GM18867 (cell line): ENCODE results near the gene CFAP97D1.
"Not testable (repeated sequence)": the region's sequence is repeated elsewhere in the genome, so short reads cannot be mapped to it uniquely, and the experiment has no call there.

Source experiments
- ATAC-seq: cut with Tn5 transposase; IDR thresholded peaks from one replicate; pipeline ENCODE4 v1.9.1; 2021; ENCODE audit warnings: mild to moderate bottlenecking, moderate library complexity; ENCODE audit not compliant: unreplicated experiment

The CFAP97D1 gene

DNA sequence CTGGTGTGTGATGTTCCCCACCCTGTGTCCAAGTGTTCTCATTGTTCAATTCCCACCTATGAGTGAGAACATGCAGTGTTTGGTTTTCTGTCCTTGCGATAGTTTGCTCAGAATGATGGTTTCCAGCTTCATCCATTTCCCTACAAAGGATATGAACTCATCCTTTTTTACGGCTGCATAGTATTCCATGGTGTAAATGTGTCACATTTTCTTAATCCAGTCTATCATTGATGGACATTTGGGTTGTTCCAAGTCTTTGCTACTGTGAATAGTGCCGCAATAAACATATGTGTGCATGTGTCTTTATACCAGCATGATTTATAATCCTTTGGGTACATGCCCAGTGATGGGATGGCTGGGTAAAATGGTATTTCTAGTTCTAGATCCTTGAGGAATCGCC is 12.4 kb downstream of the CFAP97D1 start:
- not testable (repeated sequence) for ATAC-seq

DNA sequence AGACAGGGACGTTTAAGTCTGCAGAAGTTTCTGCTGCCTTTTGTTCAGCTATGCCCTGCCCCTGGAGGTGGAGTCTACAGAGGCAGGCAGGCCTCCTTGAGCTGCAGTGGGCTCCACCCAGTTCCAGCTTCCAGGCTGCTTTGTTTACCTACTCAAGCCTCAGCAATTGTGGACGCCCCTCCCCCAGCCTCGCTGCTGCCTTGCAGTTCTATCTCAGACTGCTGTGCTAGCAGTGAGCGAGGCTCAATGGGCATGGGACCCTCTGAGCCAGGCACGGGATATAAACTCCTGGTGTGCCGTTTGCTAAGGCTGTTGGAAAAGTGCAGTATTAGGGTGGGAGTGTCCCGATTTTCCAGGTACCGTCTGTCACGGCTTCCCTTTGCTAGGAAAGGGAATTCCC is 17.8 kb downstream of the CFAP97D1 start:
- ATAC-seq = not testable (repeated sequence)

DNA sequence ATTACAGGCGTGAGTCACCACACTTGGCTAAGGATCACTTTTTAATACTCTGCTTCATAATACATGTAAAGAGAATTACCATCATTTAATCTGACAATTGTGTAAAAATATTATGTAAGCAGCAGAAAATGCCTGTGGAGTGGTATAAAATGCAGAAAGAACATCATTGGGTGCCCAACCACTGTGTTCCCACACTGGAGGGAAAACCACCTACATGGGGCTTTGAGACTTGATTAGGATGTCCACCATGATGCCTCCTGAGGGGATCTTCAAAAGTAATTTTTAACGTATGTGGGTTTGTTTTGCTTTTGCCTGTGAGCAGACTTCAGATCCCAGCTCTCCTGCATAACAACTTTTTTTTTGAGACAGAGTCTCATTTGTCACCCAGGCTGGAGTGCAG is 18.8 kb downstream of the CFAP97D1 start:
- ATAC-seq = no peak

DNA sequence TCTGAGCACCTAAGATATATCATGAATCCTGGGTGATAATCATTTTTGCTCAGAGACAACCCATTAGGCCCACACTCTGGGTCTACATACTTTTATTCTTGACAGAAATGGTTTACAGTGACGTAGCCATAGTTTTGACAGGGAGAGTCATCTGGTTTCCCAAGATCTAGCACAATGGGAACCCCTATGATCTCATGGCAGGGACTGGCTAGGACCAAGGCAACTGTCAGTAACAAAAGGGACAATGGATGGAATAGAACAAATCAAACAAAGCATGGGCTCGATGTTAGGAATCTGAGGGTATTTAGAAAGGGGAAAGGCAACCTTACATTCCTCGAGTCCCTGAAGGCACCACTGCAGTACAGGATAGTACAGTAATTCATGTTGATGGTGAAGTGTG is 20.5 kb downstream of the CFAP97D1 start:
- no peak for ATAC-seq

DNA sequence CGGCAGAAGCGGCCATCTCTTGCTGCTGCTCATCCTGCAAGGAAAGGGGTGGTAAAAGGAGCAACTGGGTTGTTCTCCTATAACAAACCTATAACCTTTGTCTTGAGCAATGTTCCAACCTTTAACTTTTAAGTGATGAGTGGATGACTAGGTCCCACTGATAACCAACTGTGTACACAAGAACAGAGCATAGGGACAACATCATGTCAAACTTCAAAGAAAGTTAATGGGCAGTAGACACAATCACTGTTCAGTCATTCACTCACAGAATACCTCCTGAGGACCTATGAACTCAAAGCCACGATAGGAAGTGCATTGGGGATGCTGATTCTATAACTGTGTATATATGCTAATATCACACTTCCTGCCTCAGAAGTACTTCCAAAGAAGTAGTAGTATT is 21.6 kb downstream of the CFAP97D1 start:
- ATAC-seq = no peak

DNA sequence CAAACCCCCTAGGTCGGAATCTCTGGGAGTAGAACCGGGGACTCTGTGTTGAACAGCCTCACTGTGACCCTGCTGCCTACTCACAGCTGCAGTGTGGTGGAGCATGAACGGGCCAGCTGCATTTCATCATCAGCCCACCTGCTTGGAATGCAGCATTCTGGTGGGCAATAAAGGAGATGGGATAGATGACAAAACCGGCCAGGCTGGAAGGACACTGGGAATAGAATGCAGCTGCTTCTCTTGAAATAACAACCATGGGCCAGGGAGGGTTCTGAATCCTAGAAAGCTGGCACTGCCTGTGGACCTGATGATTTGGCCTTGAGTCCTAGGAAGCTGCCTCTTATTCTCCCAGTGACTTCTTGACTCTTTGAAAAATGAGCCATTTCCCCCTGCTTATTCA is 23.5 kb downstream of the CFAP97D1 start:
- ATAC-seq = no peak

DNA sequence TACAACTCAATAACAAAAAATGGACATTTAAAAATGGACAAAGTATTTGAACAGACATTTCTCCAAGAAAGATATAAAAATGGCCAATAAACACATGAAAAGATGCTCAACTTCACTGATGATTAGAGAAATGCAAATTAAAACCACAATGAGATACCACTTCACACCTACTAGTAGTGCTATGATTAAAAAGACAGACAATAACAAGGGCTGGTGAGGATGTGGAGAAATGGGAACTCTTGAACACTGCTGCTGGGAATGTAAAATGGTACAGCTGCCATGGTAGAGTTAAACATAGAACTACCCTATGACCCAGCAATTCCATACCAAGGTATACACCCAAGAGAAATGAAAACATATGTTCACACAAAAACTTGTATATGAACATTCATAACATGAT is 24.9 kb downstream of the CFAP97D1 start:
- no peak for ATAC-seq

DNA sequence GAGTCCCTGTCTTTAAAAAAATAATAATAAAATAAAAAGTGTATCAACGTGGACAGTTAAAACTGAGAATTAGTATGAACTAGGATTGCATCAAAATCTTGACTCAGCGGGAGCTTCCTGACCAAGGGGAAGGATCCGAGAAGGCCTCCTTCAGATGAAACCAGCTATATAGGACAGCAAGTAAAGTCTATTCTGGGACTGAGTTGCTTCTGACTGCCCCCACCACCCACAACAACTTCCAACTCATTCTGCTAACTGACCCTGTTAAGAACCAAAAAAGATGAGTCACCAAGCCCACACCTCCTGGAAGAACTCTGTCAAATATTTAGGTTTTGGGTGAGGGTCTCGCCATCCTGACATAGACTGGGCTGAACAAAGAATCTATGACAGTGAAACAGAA is 27.8 kb downstream of the CFAP97D1 start:
- ATAC-seq = no peak

DNA sequence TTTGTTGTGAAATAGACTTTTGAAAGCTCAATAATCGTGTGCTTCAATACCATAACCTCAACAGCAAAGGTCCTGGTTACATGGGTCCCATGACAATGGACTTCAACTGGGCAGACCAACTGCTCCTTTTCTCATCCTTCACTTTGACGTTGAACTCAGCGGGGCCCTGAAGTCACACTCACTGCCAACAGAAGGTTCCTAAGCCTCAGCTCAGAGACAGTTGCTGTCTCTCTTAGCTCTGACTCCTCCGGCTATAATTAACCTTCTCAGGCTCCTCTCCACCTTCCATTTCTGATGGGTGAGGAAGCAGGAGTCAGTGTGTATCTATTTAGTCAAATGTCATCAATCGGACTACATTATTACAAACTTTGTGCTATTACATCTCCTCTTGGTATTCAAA is 28.9 kb downstream of the CFAP97D1 start:
- ATAC-seq = no peak

DNA sequence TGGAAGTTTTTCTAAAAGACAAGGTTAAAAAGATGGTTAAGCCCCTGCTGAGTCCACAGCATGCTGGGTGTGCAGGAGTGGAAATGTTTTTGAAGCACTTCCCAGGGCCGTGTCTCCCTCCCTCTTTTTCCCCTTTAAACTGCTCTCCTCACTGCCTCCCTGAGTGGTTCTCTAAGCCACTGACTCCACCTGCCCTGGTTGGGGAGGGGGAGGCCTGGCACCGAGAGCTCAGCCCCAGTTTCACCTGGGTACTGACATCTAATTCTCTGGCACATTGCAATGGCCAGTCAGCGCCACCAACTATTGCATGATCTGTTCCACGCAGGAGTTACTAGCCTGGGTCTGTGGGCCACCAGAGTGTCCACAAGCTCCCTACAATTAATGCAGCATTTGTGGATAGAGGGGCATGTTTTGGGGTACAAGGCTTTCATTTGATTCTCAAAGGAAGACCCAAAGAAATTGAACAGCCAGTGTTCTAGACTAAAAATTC is 30.0 kb downstream of the CFAP97D1 start:
- ATAC-seq = no peak

DNA sequence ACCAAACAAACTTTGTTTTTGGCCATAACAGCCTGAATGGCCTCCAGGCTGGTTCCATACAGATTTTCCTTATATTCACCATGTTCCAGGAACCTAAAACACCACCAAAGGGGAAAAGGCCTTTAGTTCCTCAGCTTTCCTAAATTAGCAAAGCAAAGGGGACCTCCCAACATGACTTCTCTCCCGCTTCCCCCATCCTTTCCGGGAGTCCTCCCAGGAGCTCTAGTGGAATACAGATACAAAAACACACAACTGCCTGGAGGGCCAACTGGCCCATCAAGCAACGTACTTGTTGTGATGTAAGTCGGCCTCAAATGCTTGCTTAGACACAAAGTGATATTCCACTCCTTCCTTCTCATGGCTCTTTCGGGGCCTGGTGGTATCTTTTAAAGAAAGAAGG is 30.6 kb downstream of the CFAP97D1 start:
- ATAC-seq = no peak

DNA sequence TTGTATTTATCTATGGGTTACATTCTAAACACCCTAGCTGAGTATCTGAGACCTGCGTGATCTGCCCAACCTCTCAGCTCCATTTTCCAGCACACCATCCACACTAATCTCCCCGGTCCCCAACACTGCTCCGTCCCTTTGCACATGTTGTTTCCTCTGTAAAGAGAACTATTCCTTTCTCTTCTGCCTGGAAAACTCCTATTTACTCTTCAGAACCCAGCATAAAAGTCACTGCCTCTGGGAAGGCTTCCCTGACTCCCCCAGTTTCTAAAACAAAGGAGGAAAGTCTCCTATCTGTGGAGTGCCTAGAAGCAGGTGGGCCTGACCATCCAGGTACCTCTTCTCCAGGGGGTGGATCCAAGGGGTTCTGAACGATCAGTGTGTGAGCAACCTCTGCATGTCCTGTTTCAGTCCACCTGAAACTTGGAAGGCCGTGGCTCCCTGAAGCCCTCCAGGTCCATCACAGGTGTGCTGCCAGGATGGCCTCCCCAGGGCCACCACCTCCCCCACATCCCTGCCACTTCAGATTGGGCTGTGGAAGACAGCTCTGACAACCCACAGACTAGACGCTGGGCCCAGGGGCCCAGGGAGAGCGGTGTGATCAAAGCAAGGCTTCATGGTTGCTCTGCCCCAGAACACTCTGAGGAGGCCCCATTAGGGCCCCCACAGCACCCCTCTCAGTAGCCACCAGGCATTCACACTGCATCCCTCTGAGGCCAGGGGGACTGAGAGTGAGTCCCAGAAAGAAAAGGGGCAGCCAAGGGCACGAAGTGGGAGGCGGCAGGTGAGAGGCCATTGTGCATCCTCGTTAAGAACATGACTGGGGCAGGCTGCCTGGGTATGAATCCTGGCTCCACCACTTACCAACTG is 32.4 kb downstream of the CFAP97D1 start:
- no peak for ATAC-seq

DNA sequence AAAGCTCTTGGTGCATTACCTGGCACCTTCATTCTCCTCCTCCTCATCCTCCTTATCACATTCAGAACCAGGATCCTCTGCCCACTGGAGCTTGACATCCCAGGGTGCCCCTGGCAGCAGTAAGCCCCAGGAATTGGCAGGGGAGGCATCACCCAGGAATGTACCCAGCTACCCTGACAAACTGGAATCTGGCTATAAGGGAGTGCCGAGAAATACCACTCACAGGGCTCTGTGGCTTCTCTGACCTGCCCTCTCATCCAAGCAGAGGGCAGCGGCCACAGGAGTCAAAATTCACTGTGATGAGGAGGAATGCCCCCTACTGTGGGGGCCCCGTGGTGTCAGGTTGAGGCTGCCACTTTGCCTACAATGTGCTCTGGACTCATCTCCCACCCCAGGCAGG is 33.2 kb downstream of the CFAP97D1 start:
- no peak for ATAC-seq

DNA sequence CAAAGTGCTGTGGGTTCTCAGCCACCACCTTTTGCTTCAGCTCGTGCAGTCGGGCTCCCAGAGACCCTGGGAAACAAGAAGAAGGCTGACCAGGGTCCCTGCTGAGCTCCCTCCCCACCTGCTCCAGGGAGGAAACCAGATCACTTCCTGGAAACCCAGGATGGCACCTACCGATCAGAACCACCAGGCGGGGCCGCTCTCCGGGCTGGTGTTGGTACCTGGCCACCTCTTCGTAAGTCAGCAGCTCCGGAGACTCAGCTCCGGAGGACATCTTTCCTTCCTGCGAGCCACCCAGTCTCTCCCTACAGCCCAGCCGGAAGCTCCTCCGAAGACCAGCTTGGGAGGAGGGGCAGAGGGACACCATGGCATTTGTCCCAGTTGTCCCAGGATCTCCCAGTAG is 33.8 kb downstream of the CFAP97D1 start:
- ATAC-seq = no peak

DNA sequence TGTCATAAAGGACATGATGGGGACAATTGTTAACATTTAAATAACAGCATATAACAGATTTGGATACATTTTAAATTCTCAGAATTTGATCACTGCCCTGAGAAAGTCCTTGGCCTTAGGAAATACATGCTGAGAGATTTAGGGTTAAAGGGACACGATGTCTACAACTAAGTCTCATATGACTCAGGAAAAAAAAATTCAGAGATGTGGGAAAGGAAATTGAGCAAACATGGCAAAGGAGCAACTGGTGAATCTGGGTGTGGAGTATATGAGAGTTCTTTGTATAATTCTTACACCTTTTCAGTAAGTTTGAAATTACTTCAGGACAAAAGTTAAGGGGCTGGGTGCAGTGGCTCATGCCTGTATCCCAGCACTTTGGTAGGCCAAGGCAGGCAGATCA is 34.5 kb downstream of the CFAP97D1 start:
- no peak for ATAC-seq

DNA sequence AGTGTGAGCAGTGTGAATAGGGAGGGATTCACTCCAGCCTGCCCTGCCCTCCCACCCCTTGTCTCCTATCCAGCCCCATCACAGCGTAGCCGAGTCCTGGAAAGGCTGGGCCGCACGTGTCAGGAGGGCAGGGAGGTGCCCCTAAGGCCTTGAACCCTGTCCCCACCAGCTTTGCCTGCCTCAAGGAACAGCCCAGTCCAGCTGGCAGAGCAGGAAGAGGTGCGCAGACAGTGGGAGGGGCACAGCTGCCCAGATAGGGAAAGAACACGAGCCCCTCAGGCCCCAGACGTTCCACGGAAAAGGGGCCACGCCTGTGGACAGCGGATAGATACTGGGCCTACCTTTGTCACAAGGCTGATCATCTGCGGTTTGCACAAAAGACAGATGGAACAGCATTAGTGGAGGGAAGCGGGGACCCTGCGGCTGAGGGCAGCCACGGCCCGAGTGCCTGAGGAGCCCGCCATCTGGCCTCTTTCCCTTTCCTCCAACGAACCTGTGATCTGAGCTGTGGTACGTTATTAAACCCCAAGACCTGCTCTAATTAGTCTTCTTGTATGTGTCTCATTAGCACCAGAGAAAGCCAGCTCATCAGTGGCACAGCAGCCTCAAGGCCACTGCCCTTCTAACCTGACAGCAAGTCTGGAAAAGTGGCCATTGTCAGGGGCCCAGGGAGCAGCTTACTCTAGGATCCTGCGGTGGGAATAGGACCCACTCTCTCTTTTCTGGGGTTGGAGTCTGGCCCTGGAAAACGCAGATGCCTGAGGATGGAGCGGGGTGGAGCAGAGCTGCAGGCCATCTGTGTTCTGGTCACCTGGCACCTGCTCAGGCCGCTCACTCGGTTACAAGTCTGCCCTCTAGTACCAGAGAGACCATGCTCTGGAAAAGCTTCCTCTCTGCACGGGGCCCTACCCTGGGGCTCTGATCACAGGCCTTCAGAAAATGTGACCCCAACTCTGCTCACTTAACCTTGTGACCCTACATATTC is 36.4 kb downstream of the CFAP97D1 start:
- ATAC-seq = no peak

DNA sequence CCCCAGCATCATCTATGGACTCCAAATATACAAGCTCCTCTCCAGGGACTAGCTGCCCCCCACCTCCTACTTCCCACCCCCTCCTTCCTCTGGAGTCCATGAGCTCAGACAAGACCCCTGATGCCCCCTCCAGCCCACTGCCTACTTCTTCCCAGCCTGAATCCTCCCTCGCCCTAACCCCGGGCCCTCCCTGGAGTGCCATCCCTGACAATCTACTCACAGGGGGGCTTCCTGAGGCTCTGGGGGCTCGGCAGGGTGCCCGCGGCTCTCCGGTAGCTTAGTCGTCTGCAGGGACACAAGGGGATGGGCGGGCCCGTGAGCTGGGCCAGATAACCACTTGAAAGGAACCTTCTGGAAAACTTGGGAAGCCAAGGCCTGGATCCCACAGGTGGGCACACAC is 37.6 kb downstream of the CFAP97D1 start:
- ATAC-seq = no peak

DNA sequence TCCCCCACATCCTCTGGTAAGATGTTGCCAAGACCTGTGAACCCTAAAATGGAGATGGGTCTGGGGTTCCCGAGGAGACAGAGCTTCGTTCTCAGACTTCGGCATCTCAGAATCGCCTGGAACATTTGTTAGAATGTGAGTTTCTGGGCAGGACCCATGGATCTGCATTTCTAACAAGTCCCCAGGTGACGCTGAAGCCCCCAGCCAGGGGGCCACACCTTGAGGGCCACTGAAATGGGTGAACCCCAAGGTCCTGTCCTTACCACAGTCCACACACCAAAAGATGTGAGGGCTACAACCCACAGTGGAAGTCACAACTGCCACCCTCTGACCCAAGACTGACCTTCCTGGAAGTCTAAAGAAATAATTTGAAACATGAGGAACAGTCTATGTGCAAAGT is 38.7 kb downstream of the CFAP97D1 start:
- no peak for ATAC-seq

DNA sequence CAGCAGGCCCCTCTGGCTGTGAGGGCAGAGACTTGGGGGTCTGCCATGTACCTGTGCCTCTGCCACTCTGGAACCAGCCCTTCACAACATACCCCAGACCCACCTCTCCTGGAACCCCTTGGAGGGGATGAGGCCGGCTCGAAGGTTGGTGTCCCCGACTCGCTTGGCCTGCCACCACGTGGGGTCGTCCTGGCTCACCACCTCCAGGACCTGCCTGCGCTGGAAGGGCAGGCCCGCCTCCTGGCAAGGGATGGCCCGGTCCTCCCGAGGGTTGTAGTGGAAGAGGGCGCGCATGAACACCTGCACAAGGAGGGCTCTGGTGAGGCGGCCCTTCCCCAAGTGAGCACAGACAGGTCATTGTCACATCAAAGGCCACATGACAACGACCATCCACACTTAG is 40.5 kb downstream of the CFAP97D1 start:
- no peak for ATAC-seq

DNA sequence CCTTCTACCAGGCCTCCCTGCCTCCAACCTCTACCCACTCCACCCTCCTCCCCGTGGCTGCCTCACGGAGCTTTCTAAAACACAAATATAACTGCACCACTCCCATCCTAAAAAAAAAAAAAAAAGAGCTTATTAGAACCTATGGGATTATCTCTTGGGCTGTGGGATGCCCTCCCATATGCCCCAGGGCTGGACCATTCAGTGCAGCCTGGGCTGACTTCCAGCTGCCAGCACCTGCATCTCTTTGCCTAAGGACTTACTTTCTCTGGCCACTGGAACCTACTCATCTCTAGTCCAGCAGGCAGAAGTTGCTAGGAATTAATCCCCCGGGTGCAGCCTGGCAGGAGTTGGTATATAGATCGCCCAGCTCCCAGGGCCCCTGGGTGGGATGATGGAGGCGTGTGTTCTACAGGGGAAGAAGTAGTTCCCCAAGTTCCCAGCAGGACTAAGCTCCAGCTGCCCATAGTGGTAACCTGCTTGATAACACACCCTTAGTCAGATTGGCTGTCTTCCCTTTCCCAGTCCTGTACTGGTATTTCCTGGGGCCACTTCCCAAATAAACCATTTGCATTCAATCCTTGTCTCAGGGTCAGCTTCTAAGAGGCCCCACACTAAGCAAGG is 42.4 kb downstream of the CFAP97D1 start:
- ATAC-seq = no peak

DNA sequence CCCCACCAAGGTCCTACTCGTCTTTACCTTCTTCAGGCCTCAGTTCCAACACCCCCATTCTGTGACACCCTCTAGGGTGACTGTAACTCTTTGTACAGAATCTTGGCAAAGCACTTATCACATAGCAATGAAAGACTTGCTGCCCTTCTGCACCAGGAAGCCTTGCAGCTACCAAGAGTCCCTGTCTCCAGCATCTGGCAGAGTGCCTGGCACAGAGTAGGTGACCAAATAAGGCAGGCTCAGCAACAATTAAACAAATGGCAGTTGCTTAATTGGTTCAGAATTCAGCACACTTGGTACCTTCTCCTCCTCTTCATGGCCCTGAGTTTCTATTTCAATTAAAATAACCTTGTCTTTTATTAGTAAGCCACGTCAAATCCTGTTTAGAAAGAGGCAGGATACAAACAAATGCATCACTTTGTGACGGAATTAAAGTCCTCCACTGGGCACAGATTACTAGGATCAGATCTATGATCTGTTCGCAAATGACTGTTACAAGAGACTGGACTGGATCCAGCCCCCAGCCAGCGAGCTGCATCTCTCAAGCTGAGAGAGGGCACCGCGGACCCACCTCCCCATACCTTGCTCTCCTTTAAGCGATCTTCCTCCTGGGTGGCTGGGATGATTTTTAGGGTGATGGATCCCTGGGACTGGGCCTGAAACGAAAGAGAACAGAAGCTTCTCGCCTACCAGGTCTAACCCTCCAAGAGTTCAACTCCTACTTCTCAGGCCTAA is 43.3 kb downstream of the CFAP97D1 start:
- no peak for ATAC-seq
